GM21390 (cell line): ENCODE results near the gene ZNF189.

Source experiments
- ATAC-seq: cut with Tn5 transposase; IDR thresholded peaks from one replicate; pipeline ENCODE4 v1.9.1; 2021; ENCODE audit not compliant: unreplicated experiment

ZNF189 gene

DNA sequence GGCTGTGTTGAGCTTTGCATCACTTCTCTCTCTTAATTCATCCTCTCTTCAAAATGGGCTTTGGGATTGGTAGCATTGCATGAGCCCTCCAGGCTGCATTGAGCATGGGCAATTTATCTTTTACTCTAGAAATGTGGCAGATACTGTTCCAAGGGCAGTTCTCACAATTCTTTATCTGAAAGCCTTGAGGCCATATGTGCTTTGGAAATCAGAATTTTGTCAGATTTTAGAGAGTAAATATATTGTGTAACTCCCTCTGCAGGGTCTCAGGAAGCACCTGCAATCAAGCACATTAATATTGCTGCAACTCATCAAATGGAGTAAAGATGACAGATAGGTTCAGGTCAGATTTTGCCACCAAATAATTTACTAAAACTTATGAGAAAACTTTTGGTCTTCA lies 19.3 kb downstream of the ZNF189 start:
- no peak for ATAC-seq

DNA sequence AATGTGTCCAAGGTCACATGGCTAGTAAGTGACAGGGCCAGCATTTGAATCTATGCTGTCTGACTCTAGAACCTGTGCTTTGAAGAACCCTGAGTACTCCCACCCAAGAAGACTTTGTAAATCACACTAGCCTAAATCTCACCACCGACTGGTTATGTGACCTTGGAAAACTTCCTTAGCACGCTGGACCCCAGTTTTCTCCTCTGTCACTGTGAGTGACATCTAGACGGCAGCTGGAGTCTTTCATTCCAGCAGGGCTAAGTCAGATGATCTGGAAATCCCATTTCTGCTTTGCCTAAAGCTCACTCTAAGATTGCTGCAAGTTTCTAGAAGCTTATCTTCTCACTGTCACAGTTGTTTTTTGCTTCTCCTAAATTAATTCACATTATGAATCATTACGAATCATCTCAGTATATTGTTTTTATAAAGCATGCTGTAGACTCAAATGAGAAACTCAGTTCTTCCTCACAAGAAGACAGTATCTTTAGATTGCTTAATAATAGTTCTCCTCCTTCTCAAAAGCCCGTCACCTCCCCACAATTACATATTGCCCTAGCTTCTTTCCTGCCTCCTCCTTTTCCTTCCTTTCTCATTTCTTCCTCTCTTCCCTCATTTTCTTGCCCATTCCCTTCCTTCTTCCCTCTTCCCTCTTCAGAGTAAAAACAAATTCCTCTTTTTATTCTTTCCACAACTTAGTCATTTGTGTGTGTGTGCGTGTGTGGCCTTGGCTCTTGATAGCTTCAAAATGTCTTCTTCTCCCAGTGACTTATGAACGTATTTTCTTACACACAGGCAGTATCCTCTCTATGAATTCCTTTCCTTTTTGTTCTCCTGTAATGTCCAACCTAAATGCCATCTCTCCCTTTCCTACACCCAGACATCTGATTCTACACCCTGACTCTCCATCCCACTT lies 20.1 kb downstream of the ZNF189 start:
- no peak for ATAC-seq

DNA sequence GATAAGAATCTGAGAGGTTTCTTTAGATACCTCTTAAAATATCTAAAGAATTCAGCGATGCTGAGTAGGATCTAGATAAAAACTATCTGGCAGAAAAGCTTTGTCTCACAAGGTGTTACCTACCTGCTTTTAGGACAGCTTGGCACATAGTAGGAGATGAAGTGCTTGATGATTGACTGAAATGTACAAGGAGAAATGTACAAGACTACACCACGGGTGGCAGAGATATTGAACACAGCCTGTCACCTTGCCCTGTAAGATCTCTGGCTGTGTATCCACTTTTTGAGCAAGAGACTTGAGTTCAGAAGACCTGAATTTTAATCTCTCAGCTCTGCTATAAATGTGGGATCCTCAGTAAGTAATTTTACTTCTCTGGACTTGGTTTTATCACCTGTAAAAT lies 21.2 kb downstream of the ZNF189 start:
- ATAC-seq = no peak

DNA sequence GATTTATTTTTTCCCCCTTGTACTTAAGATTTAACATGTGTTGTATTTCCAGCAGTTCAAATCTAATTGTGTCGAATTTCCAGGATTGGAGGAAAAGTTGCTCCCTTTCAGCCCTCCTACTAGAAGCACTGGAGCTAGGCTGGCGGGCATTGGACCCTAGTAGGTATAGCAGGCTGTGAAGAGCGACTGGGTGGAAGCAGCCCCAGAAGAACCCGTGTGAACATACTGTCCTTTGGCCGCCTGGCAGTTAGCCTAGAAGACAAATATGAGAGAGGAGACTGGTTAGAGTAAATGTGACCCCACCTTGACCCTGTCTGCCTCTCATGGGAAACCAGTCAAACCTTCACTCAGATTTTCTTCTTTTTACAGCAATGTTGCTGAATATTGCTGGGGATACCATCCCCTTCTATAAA lies 23.0 kb downstream of the ZNF189 start:
- no peak for ATAC-seq

DNA sequence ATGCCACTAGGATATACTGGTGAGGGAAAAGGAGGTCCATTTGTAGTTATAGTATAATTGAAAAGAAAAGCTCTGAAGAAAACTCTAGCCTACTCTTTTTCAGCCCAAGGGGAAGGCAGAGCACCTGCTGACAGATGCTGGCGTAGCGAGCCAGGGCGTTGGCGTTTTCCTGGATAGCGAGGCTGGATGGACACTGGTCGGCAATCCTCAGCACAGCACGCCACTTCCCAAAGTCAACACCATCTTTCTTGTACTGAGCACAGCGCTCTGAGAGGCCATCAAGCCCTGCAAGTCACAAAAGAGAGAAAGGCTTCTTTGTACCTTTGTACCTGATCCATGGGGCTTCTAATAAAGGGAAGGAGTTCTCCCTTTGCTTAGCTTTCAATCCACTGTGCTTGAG lies 28.7 kb downstream of the ZNF189 start:
- no peak for ATAC-seq

DNA sequence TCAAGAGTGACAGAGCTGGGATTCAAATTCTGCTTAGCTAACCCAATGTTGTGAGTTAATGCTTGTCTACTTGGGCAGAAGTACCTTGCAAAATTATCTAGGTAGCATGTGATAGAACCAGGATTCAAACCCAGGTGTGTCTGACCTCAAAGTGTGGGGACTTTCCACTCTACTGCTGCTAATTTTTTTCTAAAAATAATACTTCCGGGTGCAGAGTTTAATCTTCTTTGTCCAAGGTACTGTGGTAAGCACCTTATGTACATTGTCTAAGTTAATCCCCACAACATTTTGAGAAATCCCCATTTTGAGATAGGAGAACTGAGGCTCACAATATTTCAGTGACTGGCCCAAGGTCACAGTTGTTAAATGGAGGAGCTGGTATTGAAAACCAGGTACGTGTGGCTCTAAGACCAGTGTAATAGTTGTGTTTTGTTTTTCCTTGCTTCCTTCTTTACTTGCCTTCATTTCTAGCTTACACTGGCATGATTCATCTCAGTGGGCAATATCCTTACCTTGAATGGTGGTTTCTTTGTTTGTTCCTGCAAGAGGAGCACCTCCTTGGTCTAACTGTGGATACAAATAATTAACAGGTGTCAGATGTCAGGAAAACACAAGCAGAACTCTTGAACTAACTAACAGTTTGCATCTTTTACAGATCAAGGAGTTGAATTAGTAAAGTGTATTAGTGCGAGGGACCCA lies 29.5 kb downstream of the ZNF189 start:
- ATAC-seq = peak; percentile 69

DNA sequence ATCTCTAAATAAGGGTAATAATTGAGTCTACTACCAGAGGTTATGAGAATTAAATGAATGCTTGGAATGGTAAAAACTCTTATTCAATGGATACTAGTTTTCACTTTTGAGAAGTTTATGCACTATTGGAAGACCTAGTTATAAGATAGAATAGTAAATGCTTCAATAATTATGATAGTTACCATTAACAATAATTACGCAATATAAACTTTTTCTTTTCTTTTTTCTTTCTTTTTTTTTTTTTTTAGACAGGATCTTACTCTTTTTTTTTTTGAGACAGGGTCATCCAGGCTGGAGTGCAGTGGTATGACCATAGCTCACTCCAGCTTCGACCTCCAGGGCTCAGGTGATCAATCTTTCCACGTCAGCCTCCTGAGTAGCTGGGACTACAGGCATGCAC lies 30.3 kb downstream of the ZNF189 start:
- no peak for ATAC-seq

DNA sequence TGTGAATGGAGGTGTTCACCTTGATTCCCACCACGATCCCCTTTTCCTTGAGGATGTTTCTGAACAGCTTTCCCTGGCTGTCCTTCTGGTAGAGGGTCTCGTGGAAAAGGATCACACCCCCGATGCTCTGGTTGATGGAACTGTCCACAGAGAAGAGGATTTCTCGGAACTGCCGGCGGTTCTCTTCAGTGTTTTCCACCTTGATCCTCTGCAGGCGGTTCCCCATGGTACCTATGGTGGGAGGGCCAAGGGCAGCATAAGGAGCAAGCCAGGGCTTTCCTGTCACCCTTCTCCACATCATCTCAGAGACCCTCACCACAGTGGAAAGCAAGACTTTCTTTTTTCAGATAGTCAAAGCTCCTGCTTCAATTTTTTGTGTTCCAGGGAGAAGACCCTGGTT lies 31.1 kb downstream of the ZNF189 start:
- no peak for ATAC-seq

DNA sequence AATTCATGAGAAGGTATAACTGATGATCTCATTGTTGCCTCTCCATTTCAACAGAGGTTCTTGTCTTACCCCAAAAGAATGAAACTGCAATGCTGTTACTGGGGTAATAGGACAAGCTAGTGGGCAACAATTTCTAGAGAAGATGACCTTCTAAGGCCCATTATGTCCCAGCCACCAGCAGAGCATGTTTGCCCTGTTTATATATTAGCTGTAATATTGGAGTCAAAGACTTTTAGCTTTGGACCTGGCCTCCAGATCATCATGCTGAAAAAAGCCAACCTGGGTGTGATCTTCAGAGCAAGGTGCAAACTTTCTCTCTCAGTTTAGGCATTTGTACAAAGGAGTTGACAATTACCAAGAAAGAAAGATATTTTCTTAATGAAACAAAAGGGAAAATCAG lies 33.5 kb downstream of the ZNF189 start:
- ATAC-seq = no peak

DNA sequence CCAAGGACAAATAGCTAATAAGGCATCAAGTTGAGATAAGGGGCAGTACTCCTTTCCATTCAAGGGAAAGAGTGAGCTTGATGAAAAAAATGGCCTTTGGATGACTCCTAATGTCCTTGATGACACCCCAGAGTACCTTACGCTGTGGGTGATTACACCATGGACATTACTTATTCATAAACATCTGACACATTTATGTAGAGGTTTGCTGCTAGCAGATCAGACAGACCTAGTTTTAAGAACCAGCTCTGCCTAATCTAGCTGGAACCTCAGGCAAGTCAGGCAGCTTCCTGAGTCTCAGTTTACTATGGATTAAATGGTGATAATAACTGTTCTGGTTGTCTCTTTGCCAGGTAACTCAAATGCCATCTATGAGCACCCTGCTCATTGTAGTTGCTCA lies 34.1 kb downstream of the ZNF189 start:
- ATAC-seq = no peak

DNA sequence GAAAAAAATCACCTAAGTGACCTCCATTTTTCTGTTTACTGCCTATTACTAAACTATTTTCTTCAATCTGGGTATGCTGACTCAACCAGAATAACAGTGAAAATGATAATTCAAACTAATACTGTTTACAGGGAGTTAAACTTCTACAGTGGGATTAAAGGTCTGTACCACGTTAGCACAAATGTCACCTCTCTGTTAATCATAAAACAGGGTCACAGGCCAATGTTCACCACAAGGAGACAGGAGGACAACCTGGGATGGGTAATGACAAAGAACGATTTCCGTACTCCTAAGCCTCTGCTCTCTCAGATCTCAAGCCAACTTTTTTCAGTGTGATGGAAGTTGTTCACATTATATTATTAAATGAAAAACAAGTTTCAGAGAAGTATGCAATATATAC lies 34.6 kb downstream of the ZNF189 start:
- ATAC-seq = no peak

DNA sequence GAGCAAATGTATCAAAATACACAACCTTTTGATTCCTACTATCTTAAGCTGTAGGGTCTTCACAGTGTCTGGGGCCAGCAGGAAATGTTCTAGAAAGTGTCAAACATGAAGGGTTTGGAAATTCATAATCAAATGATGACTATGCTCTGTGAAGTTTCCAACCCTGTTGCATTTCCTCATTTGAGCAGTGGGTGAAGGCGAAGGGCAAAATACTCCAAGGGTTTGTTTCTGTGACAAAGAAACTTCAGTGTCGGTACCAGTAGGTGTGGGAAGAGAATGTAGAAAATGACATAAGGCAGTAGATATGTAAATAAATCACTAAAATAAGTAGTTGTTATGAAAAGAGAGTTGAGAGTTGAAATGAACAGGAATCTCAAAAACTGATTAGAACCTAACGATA lies 36.3 kb downstream of the ZNF189 start:
- ATAC-seq = no peak

DNA sequence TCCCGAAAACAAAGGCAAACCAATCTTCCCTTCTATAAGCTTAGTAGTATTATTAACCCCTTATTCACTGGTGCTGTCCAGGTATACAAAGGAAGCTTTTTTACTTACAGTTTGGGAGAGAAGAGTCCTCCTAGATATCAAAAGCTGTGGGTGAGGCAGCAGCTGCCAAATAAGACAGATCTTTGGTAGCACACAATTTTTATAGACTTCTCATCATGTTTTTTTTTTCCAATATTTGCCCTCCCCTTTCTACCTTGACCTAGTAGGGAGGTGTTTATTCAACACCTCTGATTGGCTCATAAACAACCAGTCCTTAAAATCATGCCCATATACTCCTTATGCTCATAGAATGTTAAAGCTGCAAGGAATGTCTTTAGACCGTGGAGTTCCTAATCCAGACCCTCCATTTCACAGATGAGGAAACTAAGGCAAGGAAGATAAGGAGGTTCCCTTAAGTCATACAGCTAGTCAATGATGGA lies 37.0 kb downstream of the ZNF189 start, which contains the start of gene ALDOB:
Gene ALDOB (minus strand): TSS at position 174 of the 479 bp plus-strand sequence. CDS start 4,887 bp downstream, outside the sequence.
- ATAC-seq = no peak

DNA sequence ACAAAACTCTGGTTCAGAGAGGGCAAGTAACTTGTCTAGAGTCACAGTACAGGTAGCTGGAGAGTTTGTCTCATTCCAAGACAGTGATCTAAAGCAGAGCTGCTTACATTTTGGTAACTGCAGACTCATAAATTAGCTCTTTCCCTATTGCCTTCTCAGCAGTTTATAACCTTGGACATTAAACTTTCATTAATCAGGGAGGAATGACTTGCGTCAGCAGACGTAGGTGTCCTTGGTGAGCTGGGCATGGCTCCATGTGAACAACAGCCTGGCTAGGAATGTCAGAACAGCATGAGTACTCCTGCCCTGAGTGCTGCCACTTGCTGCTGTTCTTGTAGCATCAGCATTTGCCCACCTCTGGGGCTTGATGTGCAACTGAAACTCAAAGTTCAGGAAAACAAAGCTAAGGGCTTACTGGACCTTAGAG lies 39.2 kb downstream of the ZNF189 start:
- ATAC-seq = no peak

DNA sequence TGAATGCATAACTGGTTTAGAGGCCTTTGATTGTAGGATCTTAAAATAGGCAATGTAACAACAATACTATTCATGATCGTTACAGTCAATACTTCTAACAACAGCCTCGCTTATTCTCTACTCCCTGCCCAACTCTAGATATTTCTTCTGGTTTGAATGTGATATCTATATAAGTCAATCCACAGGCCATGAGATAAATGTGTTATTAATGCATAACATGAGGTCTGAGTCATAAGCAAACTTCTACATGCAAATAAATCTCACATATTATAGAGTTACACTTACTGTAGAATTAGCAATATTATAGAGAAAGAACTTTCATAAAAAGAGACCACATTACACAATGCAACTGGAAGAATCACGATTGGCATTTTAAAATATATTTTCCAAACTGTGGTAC lies 39.9 kb downstream of the ZNF189 start:
- ATAC-seq = no peak

DNA sequence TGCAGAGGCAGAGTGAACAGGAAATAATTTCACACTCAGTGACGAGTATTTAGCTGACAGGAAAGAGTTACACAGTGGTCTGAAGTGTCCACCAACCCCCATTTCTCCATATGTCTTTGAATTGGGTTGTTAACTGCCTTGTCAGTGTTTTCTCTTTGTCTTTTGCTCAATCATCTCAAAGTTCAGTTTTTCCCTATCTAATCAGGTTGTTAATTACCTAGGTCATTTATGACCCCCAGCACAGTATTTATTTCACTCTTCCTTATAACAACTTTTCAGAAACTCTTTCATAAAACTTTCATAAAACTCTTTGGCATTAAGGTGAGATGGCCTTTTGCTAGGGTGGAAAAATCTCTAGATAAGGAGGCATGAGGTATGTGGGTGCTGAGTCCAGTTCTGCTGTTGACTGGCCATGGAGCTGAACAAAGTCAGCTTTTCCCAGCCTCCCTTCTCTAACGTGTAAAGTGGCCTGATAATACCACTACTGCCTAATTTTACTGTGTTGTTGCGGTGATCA lies 42.1 kb downstream of the ZNF189 start:
- no peak for ATAC-seq

DNA sequence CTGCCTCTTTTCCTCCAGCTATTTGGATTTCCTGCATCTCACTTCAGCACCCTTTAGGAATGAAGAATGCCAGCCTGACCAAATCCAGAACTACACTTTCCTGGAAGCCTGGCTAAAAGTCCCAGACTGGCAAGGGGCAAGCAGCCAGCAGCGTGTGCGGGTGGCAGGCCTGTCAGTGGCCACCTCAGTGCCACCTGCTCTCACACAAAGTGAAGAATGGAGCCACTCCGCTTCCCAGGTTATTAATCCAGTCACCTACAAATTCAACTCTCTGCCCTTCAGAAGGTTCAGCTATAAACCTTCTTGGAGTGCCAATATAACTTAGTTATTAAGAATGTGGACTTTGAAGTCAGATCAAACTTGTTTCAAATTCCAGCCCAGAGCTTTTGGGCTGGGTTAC lies 43.7 kb downstream of the ZNF189 start:
- no peak for ATAC-seq

DNA sequence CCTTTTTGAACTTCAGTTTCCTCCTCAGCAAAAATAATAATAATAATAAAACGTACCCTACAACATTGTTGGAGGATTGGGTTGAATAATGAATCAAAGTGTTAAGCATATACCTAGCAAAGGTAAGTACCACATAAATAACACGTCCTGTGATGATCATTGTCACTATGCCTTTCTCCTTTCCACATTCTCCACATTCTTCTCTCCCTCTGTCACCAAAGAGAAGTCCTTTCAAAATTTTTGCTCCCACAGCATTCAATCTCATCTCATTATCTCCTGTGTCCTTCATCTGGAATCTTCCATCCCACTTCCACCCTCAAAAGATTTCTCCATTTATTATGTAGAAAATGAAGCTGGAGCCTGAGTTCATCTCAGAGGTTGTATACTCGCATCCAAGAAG lies 44.1 kb downstream of the ZNF189 start:
- no peak for ATAC-seq

DNA sequence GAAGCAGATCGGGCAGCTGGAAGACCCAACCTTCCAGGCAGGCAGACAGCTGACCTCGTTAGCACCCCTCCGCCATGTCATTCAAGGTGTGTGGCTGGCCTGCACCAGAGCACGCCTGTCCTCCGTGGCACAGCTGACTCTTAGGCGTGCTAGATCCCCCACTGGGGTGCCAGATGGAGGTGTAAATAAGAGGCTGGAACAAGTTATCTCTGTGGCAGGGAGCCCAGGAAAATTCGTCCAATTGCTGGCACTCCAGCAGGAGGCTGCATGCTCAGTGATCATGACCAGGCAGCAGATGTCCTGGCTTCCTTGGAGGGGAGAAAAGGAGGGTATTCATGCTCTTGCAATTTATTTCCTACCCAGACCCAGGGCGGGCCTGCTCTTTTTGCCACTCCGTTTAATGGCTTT lies 44.7 kb downstream of the ZNF189 start:
- no peak for ATAC-seq

DNA sequence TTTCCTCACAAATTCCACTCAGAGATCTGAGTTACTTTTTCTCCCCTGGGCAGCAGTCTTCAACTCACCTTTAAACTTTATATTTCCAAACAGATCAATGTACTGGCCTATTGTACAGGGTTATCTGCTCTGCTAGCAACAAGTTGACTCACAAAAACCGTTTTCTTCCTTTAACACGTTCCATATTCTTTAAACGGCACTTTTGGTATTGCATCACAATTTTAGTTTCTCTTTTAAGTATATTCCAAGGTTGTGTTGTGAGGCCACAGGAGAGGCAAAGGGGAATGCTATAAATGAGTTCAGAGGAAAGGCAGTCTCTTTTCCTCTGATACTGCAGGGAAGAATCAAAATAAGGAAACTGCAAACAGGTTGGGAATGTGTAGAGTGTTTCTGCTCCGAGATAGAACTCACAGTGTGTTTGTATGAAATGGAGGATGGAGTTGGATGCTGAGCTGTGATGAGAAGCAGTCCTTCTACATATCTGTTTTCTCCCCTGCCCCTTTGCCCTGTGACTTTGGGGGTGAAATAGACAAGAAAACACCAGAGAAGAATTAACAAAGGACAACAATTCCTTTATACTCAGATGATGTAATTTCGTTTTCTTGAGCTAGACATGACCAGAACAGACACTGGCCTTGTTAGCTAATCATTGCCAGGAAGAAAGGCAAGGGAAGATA lies 46.8 kb downstream of the ZNF189 start:
- no peak for ATAC-seq

DNA sequence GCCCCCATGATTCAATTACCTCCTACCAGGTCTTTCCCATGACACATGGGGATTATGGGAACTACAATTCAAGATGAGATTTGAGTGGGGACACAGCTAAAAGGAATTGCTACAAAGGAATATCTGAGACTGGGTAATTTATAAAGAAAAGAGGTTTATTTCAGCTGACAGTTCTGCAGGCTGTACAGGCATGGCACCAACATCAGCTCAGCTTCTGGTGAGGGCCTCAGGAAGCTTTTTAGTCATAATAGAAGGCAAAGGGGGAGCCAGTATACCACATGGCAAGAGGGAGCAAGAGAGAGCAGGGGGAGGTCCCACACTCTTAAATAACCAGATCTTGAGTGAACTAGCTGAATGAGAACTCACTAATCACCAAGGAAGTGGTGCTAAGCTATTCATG lies 48.1 kb downstream of the ZNF189 start:
- ATAC-seq = no peak
